ENCODE data around the gene VWA3B.
"Not testable (repeated sequence)": the region's sequence is repeated elsewhere in the genome, so short reads cannot be mapped to it uniquely, and the experiment has no call there.

The VWA3B gene

DNA sequence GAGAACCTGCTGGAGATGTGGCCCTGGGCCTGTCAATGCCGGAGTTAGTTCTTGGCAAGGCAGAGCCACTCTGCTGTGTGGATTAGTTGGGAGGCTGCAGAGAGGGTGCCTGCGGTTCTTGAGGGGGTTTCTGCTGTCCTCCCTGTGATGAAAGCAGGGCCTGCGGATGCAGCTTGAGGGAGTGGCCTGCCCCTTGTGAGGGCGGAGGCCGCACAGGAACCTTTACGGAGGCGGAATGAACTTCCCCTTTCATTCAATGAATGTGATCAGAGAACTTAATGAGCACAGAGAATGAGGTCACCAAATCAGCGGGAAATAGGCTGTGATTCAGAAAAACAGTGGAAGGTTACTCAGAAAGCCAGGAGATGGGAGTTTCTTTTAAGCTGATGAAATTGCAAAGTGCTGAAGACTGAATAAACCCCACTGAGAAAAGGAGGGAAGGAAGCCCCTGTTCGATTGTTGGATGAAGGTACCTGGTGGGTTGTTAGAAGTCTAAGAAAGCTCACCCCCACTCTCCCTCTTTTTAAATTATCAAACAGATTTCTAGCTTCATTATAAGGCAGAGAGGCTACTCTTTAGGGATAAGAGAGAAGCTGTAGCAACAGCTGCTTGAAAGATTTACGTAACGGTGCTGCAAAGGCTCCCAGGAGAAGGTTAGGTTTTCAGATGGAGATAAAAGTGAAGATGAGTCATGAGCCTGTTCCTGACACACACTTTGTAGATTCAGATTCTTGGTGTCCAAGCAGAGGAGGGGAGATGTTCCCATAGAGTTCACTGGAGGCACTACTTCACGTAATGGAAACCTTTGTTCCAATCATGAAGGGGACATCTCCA lies 47.4 kb downstream of the VWA3B start:
- DNase-seq (ENCODE audit: low read depth): no peak

- DNase-seq (ENCODE audit: low read depth): no peak
Measured at GRCh38 chr2:98137196-98137595, 50.2 kb downstream of the VWA3B start.

DNA sequence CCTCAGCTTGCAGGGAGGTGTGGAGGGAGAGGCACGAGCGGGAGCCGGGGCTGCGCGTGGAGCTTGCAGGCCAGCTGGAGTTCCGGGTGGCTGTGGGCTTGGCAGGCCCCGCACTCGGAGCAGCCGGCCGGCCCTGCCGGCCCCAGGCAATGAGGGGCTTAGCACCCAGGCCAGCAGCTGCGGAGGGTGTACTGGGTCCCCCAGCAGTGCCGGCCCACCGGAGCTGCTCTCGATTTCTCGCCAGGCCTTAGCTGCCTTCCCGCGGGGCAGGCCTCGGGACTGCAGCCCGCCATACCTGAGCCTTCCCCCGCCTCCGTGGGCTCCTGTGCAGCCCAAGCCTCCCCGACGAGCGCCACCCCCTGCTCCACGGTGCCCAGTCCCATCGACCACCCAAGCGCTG lies 52.0 kb downstream of the VWA3B start:
- DNase-seq (ENCODE audit: low read depth): not testable (repeated sequence)

- DNase-seq (ENCODE audit: low read depth): no peak
Measured at GRCh38 chr2:98140210-98140609, 53.2 kb downstream of the VWA3B start.

DNA sequence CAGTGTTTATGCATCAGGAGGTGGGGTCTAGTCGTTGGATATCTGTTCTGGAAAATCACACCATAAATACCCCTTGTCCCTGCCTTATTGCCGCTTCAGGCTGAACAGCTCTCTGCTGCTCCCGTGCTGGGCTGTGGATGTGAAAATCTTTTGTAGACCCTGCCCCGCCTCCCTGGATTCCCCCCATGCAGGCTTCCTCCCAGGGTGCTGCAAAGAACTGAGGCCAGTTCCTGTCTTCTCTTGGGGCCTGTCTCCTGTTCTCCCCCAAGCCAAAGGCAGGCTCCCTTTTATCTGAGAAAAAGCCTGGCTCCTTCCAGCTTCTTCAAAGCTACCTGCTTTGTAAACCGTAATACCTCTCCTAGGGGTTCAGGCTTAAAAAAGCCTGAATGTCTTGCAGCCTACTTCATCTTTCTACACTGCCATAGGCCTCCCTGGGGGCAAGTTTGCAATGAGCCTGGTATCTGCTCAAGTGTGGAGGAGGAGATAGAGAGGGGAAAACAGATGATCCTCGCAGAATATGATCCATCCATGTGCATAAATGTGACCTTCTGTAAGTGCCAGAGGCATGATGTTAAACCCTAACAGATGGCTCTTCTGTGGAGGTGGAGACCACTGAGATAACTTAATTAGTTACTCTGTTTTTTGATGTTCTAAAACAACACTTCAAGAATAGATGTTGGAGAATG lies 55.3 kb downstream of the VWA3B start:
- no peak for DNase-seq (ENCODE audit: low read depth)

DNA sequence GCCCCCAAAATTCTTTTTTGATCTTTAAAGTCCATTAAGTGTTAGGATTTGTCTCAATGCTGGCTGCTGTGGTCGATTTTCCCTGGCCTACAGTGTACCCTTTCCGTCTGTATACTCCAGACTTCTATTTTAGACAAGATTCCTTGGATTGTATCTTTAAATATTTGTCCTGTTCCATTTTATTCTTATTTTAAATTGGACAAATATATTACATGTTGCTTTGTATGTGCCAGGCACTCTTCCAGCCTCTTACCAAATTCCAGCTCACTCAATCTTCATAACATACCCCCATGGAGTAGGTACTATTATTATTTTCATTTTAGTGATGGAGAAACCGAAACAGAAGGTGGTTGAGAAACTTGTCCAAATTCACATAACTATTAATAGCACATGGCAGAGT lies 58.1 kb downstream of the VWA3B start:
- no peak for DNase-seq (ENCODE audit: low read depth)

- DNase-seq (ENCODE audit: low read depth): not testable (repeated sequence)
Measured at GRCh38 chr2:98147900-98148299, 60.9 kb downstream of the VWA3B start.

- DNase-seq (ENCODE audit: low read depth): no peak
Measured at GRCh38 chr2:98148595-98149332, 61.8 kb downstream of the VWA3B start.

GRCh38 chr2:98149333-98149697 lies 62.3 kb downstream of the VWA3B start:
- no peak for DNase-seq (ENCODE audit: low read depth)

GRCh38 chr2:98153481-98153880 lies 66.5 kb downstream of the VWA3B start:
- DNase-seq (ENCODE audit: low read depth): no peak

DNA sequence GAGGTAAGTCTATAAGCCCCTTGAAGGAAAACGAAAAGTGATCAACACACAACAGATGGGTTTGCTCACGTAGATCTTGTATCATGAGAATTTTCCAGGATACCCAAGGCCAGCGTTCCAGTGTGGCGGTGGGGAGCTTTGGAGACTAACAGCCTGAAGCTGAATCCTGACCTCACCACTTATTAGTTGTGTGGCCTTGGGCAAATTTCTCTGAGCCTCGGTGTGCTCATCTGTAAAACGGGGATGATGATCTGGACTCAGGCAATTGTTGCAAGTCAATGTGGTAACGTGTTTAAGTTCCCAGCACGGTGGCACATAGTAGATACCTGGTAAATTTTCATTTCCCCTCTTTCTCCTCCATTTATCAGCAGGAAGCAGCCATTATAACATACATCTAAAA lies 68.3 kb downstream of the VWA3B start:
- DNase-seq (ENCODE audit: low read depth): no peak

DNA sequence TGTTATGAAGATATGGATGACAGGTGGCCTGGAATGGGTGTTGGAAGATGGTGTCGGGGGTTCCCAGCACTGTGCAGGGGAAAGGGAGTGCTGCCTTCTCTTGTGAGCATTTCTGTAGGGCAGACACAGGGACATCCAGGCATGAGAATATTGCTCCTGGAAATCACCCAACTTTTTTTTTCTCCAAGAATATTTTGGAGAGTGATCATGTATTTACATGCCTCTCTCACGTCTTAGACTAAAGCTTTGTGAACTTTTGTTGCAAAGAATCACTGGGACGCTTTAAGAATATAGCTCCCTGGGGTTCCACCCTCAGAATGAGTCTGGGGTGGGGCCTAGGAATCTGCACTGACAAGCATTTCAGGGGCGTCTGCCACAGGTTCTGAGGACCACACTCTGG lies 68.7 kb downstream of the VWA3B start:
- no peak for DNase-seq (ENCODE audit: low read depth)

DNA sequence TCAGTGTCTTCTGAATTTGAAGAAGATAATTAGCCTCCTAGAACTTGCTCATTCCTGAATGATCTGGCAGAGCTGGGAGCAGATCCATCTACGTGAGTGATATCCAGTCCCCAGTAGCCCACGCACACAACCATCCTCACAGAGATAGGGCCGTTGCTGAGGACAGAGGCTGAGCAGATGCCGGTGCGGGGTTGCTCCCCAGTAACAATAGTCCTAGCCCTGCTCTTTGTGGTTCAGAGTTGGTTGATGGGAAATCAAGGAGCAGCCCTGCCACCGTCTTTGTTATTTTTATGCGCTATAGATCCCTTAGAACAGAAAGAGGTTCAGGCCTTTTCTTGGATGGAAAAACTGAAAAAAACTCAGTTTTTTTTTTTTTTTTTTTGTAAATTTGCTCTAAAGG lies 69.3 kb downstream of the VWA3B start:
- no peak for DNase-seq (ENCODE audit: low read depth)

DNA sequence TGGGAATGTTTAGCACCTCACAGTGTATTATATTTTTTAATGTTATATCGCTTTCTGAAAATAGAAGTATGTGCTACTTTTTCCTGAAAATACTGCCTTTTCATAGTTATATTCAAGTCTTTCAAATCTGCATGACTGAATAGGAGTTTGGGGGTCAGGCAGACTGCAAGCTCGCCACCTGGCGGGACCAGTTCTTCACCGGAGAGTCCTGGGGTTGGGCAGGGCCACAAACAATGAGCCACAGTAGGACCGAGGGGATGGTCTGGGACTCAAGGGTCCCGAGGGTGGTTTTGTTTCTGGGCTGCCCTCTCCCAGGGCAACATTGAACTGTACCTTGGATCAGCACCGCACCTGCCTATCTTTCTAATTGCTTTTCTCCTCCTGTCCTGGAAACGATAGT lies 70.6 kb downstream of the VWA3B start:
- no peak for DNase-seq (ENCODE audit: low read depth)

GRCh38 chr2:98158305-98158704 lies 71.3 kb downstream of the VWA3B start:
- no peak for DNase-seq (ENCODE audit: low read depth)

DNA sequence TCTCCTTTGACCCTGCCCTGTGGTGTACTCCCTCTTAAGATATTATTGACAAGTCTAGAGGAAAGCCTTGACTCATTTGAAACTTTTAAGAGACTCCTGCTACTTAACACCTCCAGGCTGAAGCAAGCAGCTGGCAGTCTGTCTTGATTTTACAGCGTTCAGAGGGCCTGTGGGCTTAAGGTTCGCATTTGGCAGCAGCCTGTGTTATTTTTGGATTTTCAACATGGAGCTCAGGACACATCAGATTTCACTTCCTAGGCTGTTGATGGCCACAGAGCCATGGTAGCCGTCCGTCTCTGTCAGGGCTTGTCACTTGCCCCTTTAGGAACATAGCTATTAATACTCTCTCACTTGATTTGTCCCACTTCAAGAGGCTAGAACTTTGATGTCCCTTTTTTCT lies 73.6 kb downstream of the VWA3B start:
- no peak for DNase-seq (ENCODE audit: low read depth)

GRCh38 chr2:98161186-98161585 lies 74.2 kb downstream of the VWA3B start:
- DNase-seq (ENCODE audit: low read depth): no peak

GRCh38 chr2:98164256-98164655 lies 77.3 kb downstream of the VWA3B start:
- no peak for DNase-seq (ENCODE audit: low read depth)

DNA sequence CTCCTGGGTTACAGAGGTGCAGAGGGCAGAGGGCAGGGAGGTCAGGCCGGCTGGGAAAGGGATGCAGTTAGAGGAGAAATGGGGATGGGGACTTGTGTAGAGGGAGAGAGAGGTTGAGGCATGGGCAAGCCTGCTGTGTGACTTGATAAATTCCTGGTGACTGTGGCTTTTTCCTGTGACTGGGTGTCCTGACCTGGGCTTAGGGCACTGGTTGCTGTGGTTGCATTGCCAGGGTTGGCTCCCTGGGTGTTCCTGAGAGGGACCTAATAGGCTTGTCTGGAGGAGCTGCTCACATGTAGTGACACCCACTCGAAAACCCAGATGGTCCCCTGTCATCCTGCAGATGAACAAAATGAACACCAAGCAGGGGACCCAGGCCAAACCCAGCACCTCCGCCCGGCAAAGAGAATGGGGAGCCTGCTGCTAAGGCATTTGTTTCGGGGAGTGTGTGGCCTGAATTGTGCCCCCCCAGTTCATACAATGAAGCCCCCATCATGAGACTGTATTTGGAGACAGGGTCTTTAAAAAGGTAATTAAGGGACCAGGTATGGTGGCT lies 78.6 kb downstream of the VWA3B start:
- no peak for DNase-seq (ENCODE audit: low read depth)

GRCh38 chr2:98167916-98168315 lies 80.9 kb downstream of the VWA3B start:
- DNase-seq (ENCODE audit: low read depth): no peak

GRCh38 chr2:98170076-98170475 lies 83.1 kb downstream of the VWA3B start:
- no peak for DNase-seq (ENCODE audit: low read depth)

- DNase-seq (ENCODE audit: low read depth): no peak
Measured at GRCh38 chr2:98172150-98172765, 85.3 kb downstream of the VWA3B start.
